HG02610 (cell line): ENCODE measurements around the gene ABR.

ENCODE experiments used
- ATAC-seq: cut with Tn5 transposase; IDR thresholded peaks from one replicate; pipeline ENCODE4 v1.9.1; 2021; ENCODE audit warnings: mild to moderate bottlenecking, moderate library complexity; ENCODE audit not compliant: unreplicated experiment

Gene ABR

GRCh38 chr17:1035546-1036170 lies 144.1 kb downstream of the ABR start:
- ATAC-seq: no peak

GRCh38 chr17:1034652-1035210 lies 145.1 kb downstream of the ABR start:
- no peak for ATAC-seq

GRCh38 chr17:1033503-1033902 lies 146.3 kb downstream of the ABR start:
- ATAC-seq: no peak

GRCh38 chr17:1032391-1032790 lies 147.4 kb downstream of the ABR start:
- no peak for ATAC-seq

- ATAC-seq: no peak
These were observed 148.1 kb downstream of the ABR start for GRCh38 chr17:1031711-1032110.

GRCh38 chr17:1030684-1031532 lies 148.9 kb downstream of the ABR start:
- no peak for ATAC-seq

- no peak for ATAC-seq
These were observed 149.7 kb downstream of the ABR start for GRCh38 chr17:1029922-1030644.

- no peak for ATAC-seq
These were observed 150.4 kb downstream of the ABR start for GRCh38 chr17:1029196-1029921.

GRCh38 chr17:1027044-1027443 lies 152.7 kb downstream of the ABR start:
- ATAC-seq: no peak

GRCh38 chr17:1026599-1026975 lies 153.2 kb downstream of the ABR start:
- ATAC-seq: no peak

- ATAC-seq: no peak
These were observed 153.8 kb downstream of the ABR start for GRCh38 chr17:1025733-1026598.

- no peak for ATAC-seq
These were observed 155.7 kb downstream of the ABR start for GRCh38 chr17:1024076-1024475.

GRCh38 chr17:1022278-1023024 lies 157.3 kb downstream of the ABR start:
- ATAC-seq: no peak

- no peak for ATAC-seq
These were observed 158.6 kb downstream of the ABR start for GRCh38 chr17:1021147-1021546.

- ATAC-seq: no peak
These were observed 160.3 kb downstream of the ABR start for GRCh38 chr17:1019451-1019850.

- no peak for ATAC-seq
These were observed 161.2 kb downstream of the ABR start for GRCh38 chr17:1018547-1018946.

- ATAC-seq: no peak
These were observed 166.1 kb downstream of the ABR start for GRCh38 chr17:1013729-1014090.

GRCh38 chr17:1012823-1013728 lies 166.7 kb downstream of the ABR start:
- ATAC-seq: no peak
